GM21576 (cell line): ENCODE measurements around the gene FZD10.

Experiments
- ATAC-seq: cut with Tn5 transposase; IDR thresholded peaks from one replicate; pipeline ENCODE4 v1.9.1; 2021; ENCODE audit warnings: mild to moderate bottlenecking, moderate library complexity; ENCODE audit not compliant: unreplicated experiment

Gene FZD10

GRCh38 chr12:130177635-130178242, 15.5 kb downstream of the FZD10 start:
- ATAC-seq, result no peak

- ATAC-seq, result no peak
Measured at GRCh38 chr12:130178282-130178681, 16.0 kb downstream of the FZD10 start.

DNA sequence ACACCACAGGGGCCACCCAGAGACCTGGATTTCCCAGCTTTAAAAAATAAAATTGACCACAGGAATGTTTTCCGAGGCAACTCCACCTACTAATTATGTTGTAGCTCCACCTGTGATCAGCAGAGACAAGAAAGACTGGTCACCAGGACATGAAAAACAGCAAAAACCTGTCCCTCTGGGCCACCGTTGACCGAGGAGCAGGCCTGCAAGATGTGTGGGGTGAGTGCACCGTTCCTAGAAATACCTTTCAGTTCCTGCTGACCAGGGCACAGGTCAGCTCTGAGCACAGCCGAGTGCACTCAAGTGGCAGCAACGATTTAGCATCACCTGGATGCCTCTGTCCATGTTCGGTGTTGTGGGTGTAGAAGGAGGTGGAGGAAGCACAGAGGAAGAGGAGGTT, 16.9 kb downstream of the FZD10 start:
- ATAC-seq, result no peak

DNA sequence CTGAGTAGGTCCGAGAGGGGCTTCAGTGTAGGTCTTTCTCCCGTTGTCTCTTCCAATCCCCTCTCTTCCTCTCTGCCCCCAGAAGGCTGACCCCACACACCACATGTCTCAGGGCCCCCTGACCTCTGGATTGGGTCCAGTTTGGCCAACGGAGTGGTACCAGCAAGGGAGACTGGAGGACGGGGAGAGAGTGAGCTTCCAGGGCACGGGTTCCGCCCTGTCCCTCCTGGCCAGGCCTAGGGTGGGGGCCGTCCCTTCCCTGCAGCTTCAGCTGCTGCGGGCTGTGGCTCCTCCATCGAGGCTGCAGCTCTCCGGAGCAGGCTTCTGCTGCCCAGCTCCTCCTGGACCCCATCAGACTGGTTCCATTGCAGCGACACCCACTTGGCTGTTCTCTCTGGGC, 17.4 kb downstream of the FZD10 start:
- no peak for ATAC-seq

DNA sequence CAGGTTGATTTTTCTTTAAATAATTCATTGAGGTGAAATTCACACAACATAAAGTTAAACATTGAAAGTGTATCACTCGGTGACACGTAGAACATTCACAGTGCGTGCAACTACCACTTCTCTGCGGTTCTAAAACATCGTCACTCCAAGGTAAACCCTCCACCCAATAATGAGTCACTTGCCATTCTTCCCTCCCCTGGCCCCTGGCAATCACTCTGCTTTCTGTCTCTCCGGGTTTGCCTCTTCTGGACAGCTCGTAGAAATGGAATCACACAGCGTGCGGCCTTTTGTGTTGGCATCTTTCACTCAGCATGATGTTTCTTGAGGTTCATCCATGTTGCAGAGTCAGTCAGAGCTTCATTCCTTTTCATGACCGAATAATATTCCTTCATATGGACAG, 18.9 kb downstream of the FZD10 start:
- no peak for ATAC-seq

GRCh38 chr12:130183585-130184370, 21.5 kb downstream of the FZD10 start:
- ATAC-seq, result no peak

- ATAC-seq, result no peak
Measured at GRCh38 chr12:130184404-130185090, 22.3 kb downstream of the FZD10 start.

DNA sequence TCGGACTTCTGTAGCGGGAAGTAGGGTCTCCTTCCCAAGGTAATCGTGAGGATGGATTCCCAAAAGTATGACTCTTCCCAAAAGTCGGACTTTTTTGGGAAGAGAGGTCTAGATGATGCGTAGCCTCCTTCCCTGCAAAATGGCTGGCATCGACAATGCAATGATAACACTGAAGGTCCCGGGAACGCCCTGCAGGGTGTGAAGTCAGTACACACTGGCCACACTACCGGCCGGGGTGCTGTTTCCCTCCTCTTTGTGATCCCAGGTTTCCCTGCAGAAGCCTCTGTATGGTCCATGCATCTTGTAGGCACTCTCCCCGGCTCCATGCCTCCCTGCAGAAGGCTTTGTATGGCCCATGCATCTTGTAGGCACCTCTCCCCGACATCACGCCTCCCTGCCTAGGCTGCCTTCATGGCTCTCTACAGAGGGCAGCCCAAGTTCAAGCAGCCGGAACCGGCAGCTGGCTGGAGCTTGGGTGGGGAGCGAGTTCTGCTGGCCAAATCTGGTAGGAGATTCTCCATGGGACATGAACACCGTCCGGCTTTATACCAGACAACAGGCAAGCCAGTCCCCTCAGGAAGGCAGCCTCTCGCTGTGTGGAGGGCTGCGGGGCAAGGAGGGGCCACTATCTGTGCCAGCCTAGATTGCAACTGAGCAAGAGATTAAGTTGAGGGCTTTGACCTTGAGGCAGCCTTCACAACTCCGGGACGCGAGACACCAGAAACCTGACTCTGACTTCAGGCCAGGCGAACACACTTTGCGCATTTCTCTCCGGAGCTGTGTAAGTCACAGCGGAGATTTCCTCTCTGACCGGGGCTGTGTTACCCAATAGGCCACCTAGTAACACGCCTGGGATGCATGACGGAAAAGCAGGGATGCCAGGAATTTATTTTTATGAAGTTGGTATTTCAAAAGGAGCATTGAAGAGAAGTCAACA, 23.5 kb downstream of the FZD10 start:
- ATAC-seq, result no peak

- no peak for ATAC-seq
Measured at GRCh38 chr12:130186651-130187268, 24.5 kb downstream of the FZD10 start.

DNA sequence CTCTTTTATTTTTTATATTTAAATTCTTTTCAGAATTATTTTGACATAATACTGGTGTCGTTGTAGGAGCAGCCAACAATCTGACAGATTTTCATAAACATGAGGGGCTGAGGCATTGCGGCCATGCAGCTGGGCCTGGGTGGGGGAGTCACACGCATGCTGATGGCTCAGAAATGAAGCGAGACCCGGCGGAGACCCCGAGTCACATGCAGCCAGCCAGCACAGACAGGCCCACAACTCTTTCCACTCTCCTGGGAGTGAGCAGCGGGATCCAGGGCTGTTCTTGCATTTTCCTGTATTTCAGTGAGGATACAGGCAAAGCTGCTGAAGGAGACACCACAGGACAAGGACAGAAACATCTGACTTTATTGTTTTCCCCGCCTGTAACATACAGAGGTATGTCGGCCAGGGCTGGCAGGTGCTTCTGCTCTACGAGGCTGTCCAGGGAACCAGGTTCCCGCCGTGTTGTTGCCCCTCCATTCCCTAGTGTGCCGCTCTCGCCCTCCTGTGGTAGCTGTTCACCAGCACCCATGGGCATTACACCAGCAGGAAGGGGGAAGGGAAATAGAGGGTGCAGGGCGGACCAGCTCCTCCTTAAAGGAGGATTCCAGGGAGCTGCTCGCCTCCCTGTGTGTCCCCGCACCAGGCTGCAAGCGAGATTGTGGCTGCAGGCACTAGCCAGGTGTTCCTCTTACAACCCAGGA, 30.5 kb downstream of the FZD10 start:
- ATAC-seq, result no peak

GRCh38 chr12:130194154-130194553, 31.9 kb downstream of the FZD10 start:
- no peak for ATAC-seq

DNA sequence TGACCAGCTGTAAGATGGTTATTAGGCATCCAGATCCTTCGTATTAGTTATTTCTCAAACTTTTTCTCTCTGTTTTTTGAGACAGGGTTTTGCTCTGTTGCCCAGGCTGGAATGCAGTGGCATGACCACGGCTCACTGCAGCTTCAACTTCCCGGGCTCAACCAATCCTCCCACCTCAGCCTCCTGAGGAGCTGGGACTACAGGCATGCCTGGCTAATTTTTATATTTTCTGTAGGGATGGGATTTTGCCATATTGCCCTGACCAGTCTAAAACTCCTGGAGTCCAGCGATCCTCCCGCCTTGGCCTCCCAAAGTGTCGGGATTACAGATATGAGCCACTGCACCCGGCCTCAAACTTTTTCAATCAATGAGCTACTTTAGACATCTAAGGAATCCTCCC, 33.1 kb downstream of the FZD10 start:
- ATAC-seq, result no peak

DNA sequence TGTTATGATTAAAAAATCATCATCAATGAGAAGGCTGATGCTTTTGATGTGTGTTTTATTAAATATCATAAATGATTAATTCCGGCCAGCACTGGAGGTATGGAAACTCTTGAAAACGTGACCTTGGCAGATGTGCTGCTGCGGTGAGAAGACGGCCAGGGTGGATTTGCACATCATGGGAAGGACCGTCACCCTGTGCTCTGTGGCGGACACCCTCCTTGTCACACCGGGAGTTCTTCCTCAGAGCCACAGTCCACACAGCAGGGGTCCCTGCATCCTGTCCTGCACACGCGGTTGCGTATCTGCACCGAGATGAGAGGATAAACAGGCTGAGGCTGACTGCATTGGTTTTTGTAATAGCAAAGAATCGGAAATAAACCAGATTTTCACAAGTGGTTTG, 33.5 kb downstream of the FZD10 start:
- no peak for ATAC-seq

- no peak for ATAC-seq
Measured at GRCh38 chr12:130196827-130197226, 34.6 kb downstream of the FZD10 start.

GRCh38 chr12:130198026-130198662, 35.9 kb downstream of the FZD10 start:
- ATAC-seq, result no peak

DNA sequence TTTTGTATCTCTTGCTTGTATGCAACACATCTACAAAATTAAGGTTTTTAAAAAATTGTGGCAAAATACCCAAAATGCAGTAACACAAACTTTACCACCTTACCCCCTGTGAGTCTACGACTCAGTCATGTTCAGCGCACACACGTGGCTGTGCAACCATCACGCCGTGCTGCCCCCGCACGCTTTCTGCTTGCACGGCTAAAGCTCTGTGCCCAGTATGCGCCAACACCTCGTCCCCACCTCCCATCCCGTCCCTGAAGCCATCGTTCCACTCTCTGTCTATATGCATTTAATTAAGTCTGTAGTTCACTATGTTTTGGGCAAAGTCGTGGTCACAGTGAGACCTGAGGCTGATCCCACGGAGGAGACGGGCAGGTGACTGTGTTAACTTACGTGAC, 36.4 kb downstream of the FZD10 start:
- ATAC-seq, result no peak

DNA sequence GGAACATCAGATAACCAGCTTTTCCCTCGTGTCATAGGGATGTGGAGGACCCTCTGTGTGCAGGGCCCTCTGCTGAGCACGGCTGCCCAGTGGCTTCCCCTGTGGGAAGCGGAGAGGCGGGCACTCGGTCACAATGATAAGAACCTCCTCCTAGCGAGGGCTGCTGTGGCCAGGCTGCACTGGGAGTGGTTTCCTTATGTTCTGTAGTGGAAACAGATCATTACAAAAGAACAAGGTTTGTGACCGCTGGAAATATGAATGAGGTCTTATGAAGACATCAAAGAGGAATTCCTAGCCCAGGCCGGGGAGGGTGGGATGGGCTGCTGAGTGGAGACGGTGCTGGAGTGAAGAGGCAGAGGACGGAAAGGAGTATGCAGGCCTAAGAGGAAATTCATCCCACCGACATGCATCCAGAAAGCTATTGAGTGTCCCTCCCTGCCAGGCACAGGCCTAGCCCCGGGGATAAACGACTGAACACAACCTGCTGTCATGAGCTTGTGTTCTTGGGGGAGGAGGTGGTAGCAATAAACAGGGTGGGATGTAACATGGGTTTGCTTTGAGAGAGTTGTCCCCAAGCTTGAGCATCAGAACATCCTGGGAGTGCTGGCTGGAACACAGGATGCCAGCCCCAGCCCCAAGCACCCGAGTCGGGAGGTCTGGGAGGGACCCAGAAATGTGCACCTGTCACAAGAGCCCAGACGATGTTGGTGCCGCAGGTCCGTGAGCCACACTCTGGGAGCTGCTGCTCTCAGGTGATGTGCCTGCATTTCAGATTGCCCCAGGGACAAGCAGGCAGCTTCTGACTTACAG, 37.5 kb downstream of the FZD10 start:
- ATAC-seq, result no peak

DNA sequence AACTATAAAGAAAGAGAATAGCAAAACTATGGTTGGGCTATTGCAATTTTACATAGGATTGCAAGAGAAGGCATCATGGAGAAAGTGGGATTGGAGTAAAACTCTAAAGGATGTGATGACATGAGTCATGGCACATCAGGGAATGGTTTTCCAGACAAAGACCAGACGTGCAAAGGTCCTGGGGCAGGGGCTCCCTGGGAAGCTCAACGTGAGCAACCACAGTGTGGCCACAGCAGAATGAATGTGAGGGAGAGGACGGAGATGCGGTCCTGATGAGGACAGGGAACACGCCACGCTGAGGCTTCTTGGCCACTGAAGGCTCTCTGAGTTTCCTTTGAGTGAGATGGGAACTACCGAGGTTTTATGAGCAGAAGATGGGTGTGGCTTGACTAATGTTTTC, 38.2 kb downstream of the FZD10 start:
- ATAC-seq, result no peak

GRCh38 chr12:130201037-130201436, 38.8 kb downstream of the FZD10 start:
- ATAC-seq, result no peak
